ENCODE results near the gene OR9G1.
"Not testable (repeated sequence)": the region's sequence is repeated elsewhere in the genome, so short reads cannot be mapped to it uniquely, and the experiment has no call there.

DNA sequence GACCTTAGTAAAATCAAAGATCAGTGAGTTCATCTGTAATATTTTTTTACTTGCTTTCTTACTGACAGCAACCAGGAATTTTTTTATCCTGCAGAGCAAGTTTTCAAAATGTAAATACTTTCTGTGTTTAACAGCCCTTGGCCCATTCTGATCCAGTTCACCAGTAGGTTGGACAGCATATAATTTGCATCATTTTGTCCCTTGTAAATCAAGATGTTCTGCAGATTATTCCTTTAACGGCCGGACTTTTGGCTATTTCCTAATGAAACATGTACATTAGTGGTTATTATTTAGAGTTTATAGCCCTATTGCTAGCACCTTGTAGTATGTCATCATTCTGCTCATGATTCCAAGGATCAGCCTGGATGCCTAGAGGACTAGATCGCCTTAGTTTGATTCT, 7.7 kb upstream of the OR9G1 start:
- not testable (repeated sequence) for TF ChIP-seq POLR2A (IDR thresholded peaks at IDR 0.05)
- TF ChIP-seq, protein P1, sequence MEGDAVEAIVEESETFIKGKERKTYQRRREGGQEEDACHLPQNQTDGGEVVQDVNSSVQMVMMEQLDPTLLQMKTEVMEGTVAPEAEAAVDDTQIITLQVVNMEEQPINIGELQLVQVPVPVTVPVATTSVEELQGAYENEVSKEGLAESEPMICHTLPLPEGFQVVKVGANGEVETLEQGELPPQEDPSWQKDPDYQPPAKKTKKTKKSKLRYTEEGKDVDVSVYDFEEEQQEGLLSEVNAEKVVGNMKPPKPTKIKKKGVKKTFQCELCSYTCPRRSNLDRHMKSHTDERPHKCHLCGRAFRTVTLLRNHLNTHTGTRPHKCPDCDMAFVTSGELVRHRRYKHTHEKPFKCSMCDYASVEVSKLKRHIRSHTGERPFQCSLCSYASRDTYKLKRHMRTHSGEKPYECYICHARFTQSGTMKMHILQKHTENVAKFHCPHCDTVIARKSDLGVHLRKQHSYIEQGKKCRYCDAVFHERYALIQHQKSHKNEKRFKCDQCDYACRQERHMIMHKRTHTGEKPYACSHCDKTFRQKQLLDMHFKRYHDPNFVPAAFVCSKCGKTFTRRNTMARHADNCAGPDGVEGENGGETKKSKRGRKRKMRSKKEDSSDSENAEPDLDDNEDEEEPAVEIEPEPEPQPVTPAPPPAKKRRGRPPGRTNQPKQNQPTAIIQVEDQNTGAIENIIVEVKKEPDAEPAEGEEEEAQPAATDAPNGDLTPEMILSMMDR (IDR thresholded peaks at IDR 0.05): not testable (repeated sequence)

All from right lobe of liver (tissue), 4 donors.